HUES6 (cell line): ENCODE results near the gene RPH3AL.

Experiments
- H3K27ac ChIP-seq: 2 replicates; pipeline ENCODE4 v1.7.0; 2013; ENCODE audit warnings: low read depth, mild to moderate bottlenecking, low read length, inconsistent platforms
- H3K27me3 ChIP-seq: 2 replicates; pipeline ENCODE4 v1.6.1; 2013; ENCODE audit warnings: low read length; ENCODE audit not compliant: control insufficient read depth, insufficient read depth
- H3K36me3 ChIP-seq: 2 replicates; pipeline ENCODE4 v1.6.1; 2013; ENCODE audit warnings: low read length; ENCODE audit not compliant: control insufficient read depth, insufficient read depth
- H3K4me1 ChIP-seq: 2 replicates; pipeline ENCODE4 v1.6.1; 2013; ENCODE audit warnings: low read length; ENCODE audit not compliant: control insufficient read depth, insufficient read depth
- H3K4me3 ChIP-seq: 2 replicates; pipeline ENCODE4 v1.5.1; 2013; ENCODE audit warnings: low read depth, low read length
- H3K9ac ChIP-seq: one replicate; pipeline ENCODE4 v1.6.1; 2013; ENCODE audit warnings: mild to moderate bottlenecking, low read length
- H3K9me3 ChIP-seq: 2 replicates; pipeline ENCODE4 v1.6.1; 2013; ENCODE audit warnings: low read depth, low read length; ENCODE audit not compliant: control insufficient read depth, insufficient read depth

The RPH3AL gene

GRCh38 chr17:312476-313148, 40.0 kb downstream of the RPH3AL start:
- H3K36me3 ChIP-seq: no peaks in the 10 kb centered on the region
- H3K27ac ChIP-seq: no peak overlapping the region
- H3K27me3 ChIP-seq: peaks cover 15% of the 10 kb centered on the region; the same call in 1 of the 2 replicates
- no peak overlapping the region for H3K9ac ChIP-seq
- peaks cover 15% of the 10 kb centered on the region for H3K4me1 ChIP-seq
- H3K9me3 ChIP-seq: peaks cover 12% of the 10 kb centered on the region; the same call in 1 of the 2 replicates
- no peak overlapping the region for H3K4me3 ChIP-seq

GRCh38 chr17:311119-311782, 41.4 kb downstream of the RPH3AL start:
- Histone ChIP-seq H3K27ac (no peak overlapping the region), H3K27me3 (peaks cover 15% of the 10 kb centered on the region; the same call in 1 of the 2 replicates), H3K4me3 (no peak overlapping the region), H3K9me3 (peaks cover 12% of the 10 kb centered on the region; the same call in 1 of the 2 replicates), H3K4me1 (peaks cover 15% of the 10 kb centered on the region), H3K36me3 (no peaks in the 10 kb centered on the region), H3K9ac (no peak overlapping the region)

GRCh38 chr17:310111-311010, 42.2 kb downstream of the RPH3AL start:
- H3K36me3 ChIP-seq: no peaks in the 10 kb centered on the region
- peaks cover 17% of the 10 kb centered on the region for H3K4me1 ChIP-seq
- peaks cover 18% of the 10 kb centered on the region; the same call in 1 of the 2 replicates for H3K27me3 ChIP-seq
- no peak overlapping the region for H3K9ac ChIP-seq
- H3K9me3 ChIP-seq: peaks cover 9% of the 10 kb centered on the region; the same call in 1 of the 2 replicates
- no peak overlapping the region for H3K27ac ChIP-seq
- H3K4me3 ChIP-seq: no peak overlapping the region

- H3K9me3 ChIP-seq: peaks cover 4% of the 10 kb centered on the region; the same call in 1 of the 2 replicates
- H3K9ac ChIP-seq: no peak overlapping the region
- no peaks in the 10 kb centered on the region for H3K36me3 ChIP-seq
- peaks cover 18% of the 10 kb centered on the region for H3K4me1 ChIP-seq
- no peak overlapping the region for H3K27ac ChIP-seq
- peaks cover 23% of the 10 kb centered on the region; the same call in 1 of the 2 replicates for H3K27me3 ChIP-seq
- no peak overlapping the region for H3K4me3 ChIP-seq
These were observed 43.2 kb downstream of the RPH3AL start for GRCh38 chr17:309361-309888.

GRCh38 chr17:307741-308507, 44.7 kb downstream of the RPH3AL start:
- 0 out of 2 replicates have a peak, but pooled peaks cover 3% of the 10 kb centered on the region for H3K9me3 ChIP-seq
- peaks cover 34% of the 10 kb centered on the region for H3K27me3 ChIP-seq
- H3K36me3 ChIP-seq: no peaks in the 10 kb centered on the region
- no peak overlapping the region for H3K9ac ChIP-seq
- H3K27ac ChIP-seq: no peak overlapping the region
- H3K4me1 ChIP-seq: peaks cover 23% of the 10 kb centered on the region
- H3K4me3 ChIP-seq: no peak overlapping the region

- no peaks in the 10 kb centered on the region for H3K36me3 ChIP-seq
- H3K4me3 ChIP-seq: no peak overlapping the region
- 0 out of 2 replicates have a peak, but pooled peaks cover 3% of the 10 kb centered on the region for H3K9me3 ChIP-seq
- peaks cover 24% of the 10 kb centered on the region for H3K4me1 ChIP-seq
- no peak overlapping the region for H3K27ac ChIP-seq
- no peak overlapping the region for H3K9ac ChIP-seq
- peaks cover 34% of the 10 kb centered on the region for H3K27me3 ChIP-seq
These were observed 45.3 kb downstream of the RPH3AL start for GRCh38 chr17:307295-307691.

GRCh38 chr17:306536-307294, 45.9 kb downstream of the RPH3AL start:
- no peak overlapping the region for H3K27ac ChIP-seq
- H3K36me3 ChIP-seq: no peaks in the 10 kb centered on the region
- H3K9me3 ChIP-seq: 0 out of 2 replicates have a peak, but pooled peaks cover 3% of the 10 kb centered on the region
- H3K4me3 ChIP-seq: no peak overlapping the region
- peaks cover 40% of the 10 kb centered on the region for H3K27me3 ChIP-seq
- peaks cover 30% of the 10 kb centered on the region for H3K4me1 ChIP-seq
- no peak overlapping the region for H3K9ac ChIP-seq

GRCh38 chr17:306116-306515, 46.5 kb downstream of the RPH3AL start:
- Histone ChIP-seq H3K4me3 (no peak overlapping the region), H3K9ac (no peak overlapping the region), H3K4me1 (peaks cover 26% of the 10 kb centered on the region), H3K27me3 (peaks cover 43% of the 10 kb centered on the region), H3K9me3 (0 out of 2 replicates have a peak, but pooled peaks cover 3% of the 10 kb centered on the region), H3K36me3 (no peaks in the 10 kb centered on the region), H3K27ac (no peak overlapping the region)

- Histone ChIP-seq H3K36me3 (no peaks in the 10 kb centered on the region), H3K27me3 (peaks cover 39% of the 10 kb centered on the region), H3K9ac (no peak overlapping the region), H3K4me1 (peaks cover 22% of the 10 kb centered on the region), H3K4me3 (peak overlapping the region; percentile 31; the same call in 1 of the 2 replicates), H3K27ac (no peak overlapping the region), H3K9me3 (0 out of 2 replicates have a peak, but pooled peaks cover 3% of the 10 kb centered on the region)
These were observed 47.3 kb downstream of the RPH3AL start for GRCh38 chr17:305090-305976.
